SU-DHL-6 (cell line): ENCODE results near the gene ESRRB.

ENCODE experiments used
- H2AFZ ChIP-seq: fragments of 200-600 bp; sonication (generic); 2 replicates; pipeline ENCODE4 v1.6.1; 2014; ENCODE audit warnings: low read depth, mild to moderate bottlenecking, moderate library complexity, mixed read lengths, antibody characterized with exemption, low read length; ENCODE audit not compliant: severe bottlenecking
- H3F3A ChIP-seq: fragments of 200-600 bp; shearing (Covaris generic); 2 replicates; pipeline ENCODE4 v1.6.0; 2016; ENCODE audit warnings: antibody characterized with exemption, mild to moderate bottlenecking; ENCODE audit not compliant: insufficient read depth
- H3K27ac ChIP-seq: fragments of 200-600 bp; sonication (generic); 2 replicates; pipeline ENCODE4 v1.5.1; 2016; ENCODE audit warnings: low read depth, mild to moderate bottlenecking, low read length, moderate library complexity, mixed read lengths
- H3K27me3 ChIP-seq: fragments of 200-600 bp; sonication (generic), shearing (Covaris generic); 2 replicates; pipeline ENCODE4 v1.6.0; 2014; ENCODE audit warnings: mild to moderate bottlenecking, low read length
- H3K36me3 ChIP-seq: fragments of 200-600 bp; sonication (generic); 2 replicates; pipeline ENCODE4 v1.6.1; 2014; ENCODE audit warnings: mild to moderate bottlenecking, low read length, mixed read lengths
- H3K4me2 ChIP-seq: fragments of 300-600, 200-600 bp; shearing (Covaris generic), sonication (generic); 2 replicates; pipeline ENCODE4 v1.6.0; 2014; ENCODE audit warnings: low read length, low read depth, mild to moderate bottlenecking; ENCODE audit not compliant: poor library complexity, severe bottlenecking
- H3K4me3 ChIP-seq: fragments of 200-600 bp; sonication (generic); 2 replicates; pipeline ENCODE4 v1.5.1; 2014; ENCODE audit warnings: antibody characterized with exemption, low read length, mild to moderate bottlenecking, mixed read lengths; ENCODE audit not compliant: insufficient read depth, poor library complexity, severe bottlenecking
- H3K79me2 ChIP-seq: fragments of 200-600 bp; sonication (generic); 2 replicates; pipeline ENCODE4 v1.6.1; 2014; ENCODE audit warnings: mild to moderate bottlenecking, low read length, moderate library complexity; ENCODE audit not compliant: insufficient read depth
- H3K9ac ChIP-seq: fragments of 200-600 bp; sonication (generic); 2 replicates; pipeline ENCODE4 v1.7.0; 2014; ENCODE audit warnings: mild to moderate bottlenecking, low read length
- H3K9me2 ChIP-seq: fragments of 200-600 bp; sonication (generic); replicated peaks from 2 replicates; pipeline ENCODE4 v1.6.1; 2014; ENCODE audit warnings: low read length; ENCODE audit not compliant: insufficient read depth
- H3K9me3 ChIP-seq: fragments of 200-600 bp; sonication (generic); 2 replicates; pipeline ENCODE4 v1.6.1; 2014; ENCODE audit warnings: low read length, mixed read lengths; ENCODE audit not compliant: insufficient read depth
- H4K20me1 ChIP-seq: fragments of 200-600 bp; sonication (generic); 2 replicates; pipeline ENCODE4 v1.6.1; 2014; ENCODE audit warnings: low read depth, mild to moderate bottlenecking, antibody characterized with exemption, low read length, moderate library complexity, mixed read lengths
- EZH2phosphoT487 ChIP-seq: fragments of 200-600 bp; sonication (generic), shearing (Covaris generic); conservative IDR thresholded peaks from 2 replicates; pipeline ENCODE4 v1.6.1; 2018; ENCODE audit warnings: mild to moderate bottlenecking, antibody characterized with exemption, low read length, moderate library complexity, mixed read lengths
- TF ChIP-seq, protein P1 (sequence below): fragments of 200-600 bp; sonication (generic); IDR thresholded peaks from one replicate; pipeline ENCODE4 v1.5.1; 2017; ENCODE audit warnings: antibody characterized with exemption, mild to moderate bottlenecking, low read length, moderate library complexity; ENCODE audit not compliant: insufficient read depth, poor library complexity, severe bottlenecking

Gene ESRRB

DNA sequence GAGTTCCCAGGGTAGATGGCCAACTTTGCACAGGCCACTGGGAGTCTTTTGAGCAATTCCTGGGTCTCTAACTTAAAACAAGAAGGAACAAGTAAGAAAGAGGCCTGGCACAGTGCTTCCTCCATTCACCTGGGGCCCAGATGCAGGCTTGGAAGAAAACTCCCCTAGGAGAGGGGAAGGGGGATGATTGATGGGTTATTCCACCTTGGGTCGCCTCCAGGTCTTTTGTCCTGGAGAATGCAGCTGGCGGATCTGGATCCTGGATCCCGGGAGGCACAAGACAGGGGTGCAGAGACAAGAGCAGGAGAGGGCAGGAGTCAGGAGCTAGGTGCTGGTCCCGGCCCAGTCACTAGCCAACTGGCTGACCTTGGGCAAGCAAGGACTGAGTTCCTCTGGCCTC lies 74.5 kb downstream of the ESRRB start:
- no peak for TF ChIP-seq EZH2phosphoT487
- TF ChIP-seq, protein P1, sequence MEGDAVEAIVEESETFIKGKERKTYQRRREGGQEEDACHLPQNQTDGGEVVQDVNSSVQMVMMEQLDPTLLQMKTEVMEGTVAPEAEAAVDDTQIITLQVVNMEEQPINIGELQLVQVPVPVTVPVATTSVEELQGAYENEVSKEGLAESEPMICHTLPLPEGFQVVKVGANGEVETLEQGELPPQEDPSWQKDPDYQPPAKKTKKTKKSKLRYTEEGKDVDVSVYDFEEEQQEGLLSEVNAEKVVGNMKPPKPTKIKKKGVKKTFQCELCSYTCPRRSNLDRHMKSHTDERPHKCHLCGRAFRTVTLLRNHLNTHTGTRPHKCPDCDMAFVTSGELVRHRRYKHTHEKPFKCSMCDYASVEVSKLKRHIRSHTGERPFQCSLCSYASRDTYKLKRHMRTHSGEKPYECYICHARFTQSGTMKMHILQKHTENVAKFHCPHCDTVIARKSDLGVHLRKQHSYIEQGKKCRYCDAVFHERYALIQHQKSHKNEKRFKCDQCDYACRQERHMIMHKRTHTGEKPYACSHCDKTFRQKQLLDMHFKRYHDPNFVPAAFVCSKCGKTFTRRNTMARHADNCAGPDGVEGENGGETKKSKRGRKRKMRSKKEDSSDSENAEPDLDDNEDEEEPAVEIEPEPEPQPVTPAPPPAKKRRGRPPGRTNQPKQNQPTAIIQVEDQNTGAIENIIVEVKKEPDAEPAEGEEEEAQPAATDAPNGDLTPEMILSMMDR = no peak

DNA sequence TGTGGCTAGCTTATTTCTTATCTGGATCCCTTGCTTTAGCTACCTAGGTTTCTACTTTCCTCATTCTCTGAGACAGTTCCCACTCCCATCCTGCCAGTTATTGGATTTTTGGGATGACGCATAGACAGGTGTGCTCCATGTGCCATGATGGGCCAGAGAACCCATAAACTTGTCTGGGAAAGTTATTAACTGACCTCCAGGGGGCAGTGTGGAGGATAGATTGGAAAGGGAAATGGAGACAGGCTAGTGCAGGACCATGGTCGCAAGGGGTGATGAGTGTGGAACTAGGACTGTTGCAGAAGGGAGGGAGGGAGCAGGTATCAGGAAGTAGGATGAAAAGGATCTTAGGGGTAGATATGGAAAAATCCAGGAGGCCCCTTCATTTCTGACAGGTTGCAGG lies 80.3 kb downstream of the ESRRB start:
- Histone ChIP-seq H3K79me2 (no peaks in the 10 kb centered on the region), H3F3A (no peaks in the 10 kb centered on the region), H3K9me3 (no peaks in the 10 kb centered on the region), H3K9me2 (no peaks in the 10 kb centered on the region), H3K9ac (no peak overlapping the region), H3K4me3 (no peak overlapping the region), H3K4me2 (no peak overlapping the region), H2AFZ (no peak overlapping the region), H3K36me3 (no peaks in the 10 kb centered on the region), H3K27ac (no peak overlapping the region), H4K20me1 (no peaks in the 10 kb centered on the region), H3K27me3 (no peaks in the 10 kb centered on the region)
- TF ChIP-seq, protein P1 = peak; percentile 56
- no peak for TF ChIP-seq EZH2phosphoT487

More for the DNA sequence above, 74.5 kb downstream of the ESRRB start:
- Histone ChIP-seq H3K9ac (no peak overlapping the region), H3K9me3 (no peaks in the 10 kb centered on the region), H3K27ac (no peak overlapping the region), H3K36me3 (no peaks in the 10 kb centered on the region), H3K4me2 (no peak overlapping the region), H3F3A (no peaks in the 10 kb centered on the region), H3K9me2 (no peaks in the 10 kb centered on the region), H3K27me3 (no peaks in the 10 kb centered on the region), H3K4me3 (no peak overlapping the region), H3K79me2 (no peaks in the 10 kb centered on the region), H4K20me1 (no peaks in the 10 kb centered on the region), H2AFZ (no peak overlapping the region)

DNA sequence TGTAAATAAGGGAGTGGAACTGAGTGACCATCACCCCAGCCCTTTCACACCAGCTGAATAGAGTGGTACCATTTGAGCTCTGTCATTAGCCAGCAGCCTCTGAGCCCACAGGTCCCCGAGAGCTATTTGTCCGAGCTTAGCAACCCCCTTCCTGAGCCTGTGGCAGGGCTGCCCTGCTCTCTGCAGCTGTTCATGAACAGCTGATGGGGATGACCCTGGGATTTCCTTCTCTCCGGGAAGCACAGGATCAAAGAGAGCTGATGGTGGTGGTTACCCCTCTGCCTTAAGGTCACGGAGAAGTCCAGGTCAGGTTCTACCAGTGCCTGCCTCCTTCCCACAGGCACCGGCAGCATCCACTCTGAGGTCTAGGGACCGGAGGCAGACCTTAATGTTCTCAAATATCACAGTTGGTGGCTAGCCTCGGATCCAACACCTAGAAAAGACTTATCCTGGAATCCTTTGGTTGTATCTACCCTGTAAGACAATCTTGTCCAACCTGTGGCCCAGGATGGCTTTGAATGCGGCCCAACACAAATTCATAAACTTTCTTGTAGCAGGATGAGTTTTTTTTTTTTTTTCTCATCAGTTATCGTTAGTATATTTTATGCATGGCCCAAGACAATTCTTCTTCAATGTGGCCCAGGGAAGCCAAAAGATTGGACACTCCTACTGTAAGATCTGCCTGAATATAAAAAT lies 81.1 kb downstream of the ESRRB start:
- no peak overlapping the region for H3K9ac ChIP-seq
- H3K27ac ChIP-seq = no peak overlapping the region
- H3K9me2 ChIP-seq = no peaks in the 10 kb centered on the region
- H4K20me1 ChIP-seq = no peaks in the 10 kb centered on the region
- no peaks in the 10 kb centered on the region for H3K27me3 ChIP-seq
- H3K9me3 ChIP-seq = no peaks in the 10 kb centered on the region
- no peak overlapping the region for H3K4me2 ChIP-seq
- H3K4me3 ChIP-seq = no peak overlapping the region
- no peaks in the 10 kb centered on the region for H3K36me3 ChIP-seq
- no peak overlapping the region for H2AFZ ChIP-seq
- no peaks in the 10 kb centered on the region for H3F3A ChIP-seq
- TF ChIP-seq EZH2phosphoT487 = no peak
- TF ChIP-seq, protein P1 = no peak
- no peaks in the 10 kb centered on the region for H3K79me2 ChIP-seq
